Kidney (tissue), 14 donors: ENCODE measurements around the gene NR1H2. TPM values are rescaled to one million over a fixed set of nuclear protein-coding genes. Genes with fewer than 3 reads are reported as not detected.

Experiments used
- DNase-seq, 5 donors: peaks; one replicate each; pipeline ENCODE4 v3.0.0-alpha.2; 2013 to 2020
- FAIRE-seq: peaks from 2 replicates; lab custom pipeline; 2012; peaks lifted over from hg19 to GRCh38; lab: Jason Lieb, UNC
- H3K27ac ChIP-seq, 2 donors: one replicate each; pipeline ENCODE4 v1.7.0; 2013; ENCODE audit warnings: low read depth in 2 of 2, low read length in 2 of 2, inconsistent platforms in 1 of 2
- H3K27me3 ChIP-seq: one replicate; pipeline ENCODE4 v1.7.1; 2013; ENCODE audit warnings: low read length, inconsistent platforms; ENCODE audit not compliant: control insufficient read depth, insufficient read depth
- H3K36me3 ChIP-seq, 3 donors: one replicate each; pipeline versions ENCODE4 v1.7.0 to v1.7.1; 2013; ENCODE audit warnings: low read length in 3 of 3, control low read depth in 1 of 3, inconsistent platforms in 1 of 3; ENCODE audit not compliant: insufficient read depth in 3 of 3, control insufficient read depth in 2 of 3
- H3K4me1 ChIP-seq, 3 donors: one replicate each; pipeline versions ENCODE4 v1.7.0 to v1.7.1; 2013; ENCODE audit warnings: low read length in 3 of 3, inconsistent platforms in 1 of 3, low read depth in 1 of 3; ENCODE audit not compliant: control insufficient read depth in 2 of 3, insufficient read depth in 2 of 3
- H3K4me3 ChIP-seq, 3 donors: one replicate each; pipeline versions ENCODE4 v1.7.0 to v1.8.1; 2013; ENCODE audit warnings: low read length in 3 of 3, control low read depth in 1 of 3, inconsistent platforms in 1 of 3
- H3K9ac ChIP-seq, 3 donors: one replicate each; pipeline versions ENCODE4 v1.7.0 to v1.7.1; 2013; ENCODE audit warnings: low read length in 3 of 3, control low read depth in 1 of 3, inconsistent platforms in 1 of 3
- H3K9me3 ChIP-seq, 3 donors: one replicate each; pipeline versions ENCODE4 v1.7.0 to v1.7.1; 2013; ENCODE audit warnings: low read length in 3 of 3, control low read depth in 1 of 3, inconsistent platforms in 1 of 3; ENCODE audit not compliant: control insufficient read depth in 2 of 3, insufficient read depth in 1 of 3
- CTCF ChIP-seq: IDR thresholded peaks from 3 replicates; pipeline ENCODE4 v1.5.1; 2012; ENCODE audit warnings: mild to moderate bottlenecking, moderate library complexity, borderline replicate concordance; ENCODE audit not compliant: insufficient read depth; ENCODE audit errors: extremely low read depth
- intact Hi-C: fragments of 100-400 bp; cut with DNase I; formaldehyde crosslinking; loops from one replicate; pipeline ENCODE4 v1.11.1; 2022
- polyA plus RNA-seq: library from polyadenylated mRNA; stranded (reverse); fragments of 350-450 nt; fragmentation: Illumina TruSeq; extraction: RNeasy Lipid Tissue Mini Kit (QIAGEN cat#74804); gene quantifications from one replicate; pipeline ENCODE4 v1.2.3, GENCODE V29; 2014; ENCODE audit warnings: low read depth, low replicate concordance; ENCODE audit not compliant: insufficient read depth
- total RNA-seq: library from RNA; stranded (reverse); fragmentation: NEBNext Ultra II Directional; extraction: Animal tissue kit (Norgen Biotek cat#: 25700); gene quantifications from one replicate; pipeline ENCODE4 v1.2.1, GENCODE V29; 2021
- donor health status: control.
- donor health status: control.
- donor health status: control.
- donor health status: control.
- donor health status: control.
- donor health status: DM: yes; HTN: yes; CAD: no.
- donor health status: Normal renal cell carcinoma (clear cell type).

Gene NR1H2
- total and polyA plus RNA-seq, 2 donors from 2014 or later = 59.7 to 80.4 TPM

DNA sequence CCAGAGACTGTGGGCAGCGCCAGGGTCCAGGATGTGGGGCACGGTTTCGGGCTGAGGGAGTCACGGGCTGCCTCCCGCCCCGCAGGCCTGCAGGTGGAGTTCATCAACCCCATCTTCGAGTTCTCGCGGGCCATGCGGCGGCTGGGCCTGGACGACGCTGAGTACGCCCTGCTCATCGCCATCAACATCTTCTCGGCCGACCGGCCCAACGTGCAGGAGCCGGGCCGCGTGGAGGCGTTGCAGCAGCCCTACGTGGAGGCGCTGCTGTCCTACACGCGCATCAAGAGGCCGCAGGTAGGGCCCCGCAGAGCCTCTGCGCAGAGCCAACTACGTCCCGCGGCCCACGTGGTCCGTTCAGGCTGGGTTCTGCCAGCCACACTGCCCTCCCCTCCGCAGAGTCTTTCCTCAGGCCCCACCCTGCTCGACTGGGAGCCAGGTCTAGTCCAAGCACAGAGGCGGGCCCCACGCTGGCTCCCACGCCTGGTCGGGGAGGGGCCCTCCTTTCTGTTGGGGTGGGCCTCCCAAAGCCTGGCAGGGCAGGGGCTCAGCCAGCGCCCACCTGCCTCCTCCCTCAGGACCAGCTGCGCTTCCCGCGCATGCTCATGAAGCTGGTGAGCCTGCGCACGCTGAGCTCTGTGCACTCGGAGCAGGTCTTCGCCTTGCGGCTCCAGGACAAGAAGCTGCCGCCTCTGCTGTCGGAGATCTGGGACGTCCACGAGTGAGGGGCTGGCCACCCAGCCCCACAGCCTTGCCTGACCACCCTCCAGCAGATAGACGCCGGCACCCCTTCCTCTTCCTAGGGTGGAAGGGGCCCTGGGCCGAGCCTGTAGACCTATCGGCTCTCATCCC, 5.8 kb downstream of the NR1H2 start:
- H3K9ac ChIP-seq = no peak overlapping the region
- no peaks in the 10 kb centered on the region for H3K9me3 ChIP-seq
- H3K4me3 ChIP-seq = no peak overlapping the region
- intact Hi-C loops = no loop called here
- no peak overlapping the region for H3K27ac ChIP-seq
- TF ChIP-seq CTCF = no peak
- peak in 1 of 5 donors; percentile 65 for DNase-seq
- no peak for FAIRE-seq
- H3K4me1 ChIP-seq = peaks cover 0 to 10% (median 0%) of the 10 kb centered on the region in 3 donors
- H3K36me3 ChIP-seq = peaks cover 0 to 32% (median 18%) of the 10 kb centered on the region in 3 donors
- H3K27me3 ChIP-seq = no peaks in the 10 kb centered on the region

- DNase-seq = peak in 2 of 5 donors; percentile 54 to 59
- H3K36me3 ChIP-seq = peaks cover 0 to 23% (median 18%) of the 10 kb centered on the region in 3 donors
Observed at GRCh38 chr19:50383001-50383851, 7.0 kb downstream of the NR1H2 start.

More at GRCh38 chr19:50383001-50383851, 7.0 kb downstream of the NR1H2 start:
- peak overlapping the region; percentile 19 to 86 (median 50) for H3K4me3 ChIP-seq
- peak overlapping the region; percentile 83 to 85 for H3K27ac ChIP-seq
- intact Hi-C loops = no loop called here
- H3K4me1 ChIP-seq = peaks cover 0 to 10% (median 0%) of the 10 kb centered on the region in 3 donors
- FAIRE-seq = no peak
- H3K9ac ChIP-seq = peak overlapping the region; percentile 33 to 61 (median 42)
- H3K27me3 ChIP-seq = no peaks in the 10 kb centered on the region
- H3K9me3 ChIP-seq = no peaks in the 10 kb centered on the region
- no peak for TF ChIP-seq CTCF
